HG03066 (cell line): ENCODE results near the gene HEATR5A.

Experiments
- ATAC-seq: cut with Tn5 transposase; IDR thresholded peaks from one replicate; pipeline ENCODE4 v1.9.1; 2021; ENCODE audit warnings: low read depth; ENCODE audit not compliant: unreplicated experiment

Gene HEATR5A

GRCh38 chr14:31428011-31428410, 7.7 kb upstream of the HEATR5A start:
- no peak for ATAC-seq

GRCh38 chr14:31426663-31427062, 6.3 kb upstream of the HEATR5A start:
- ATAC-seq, result no peak

DNA sequence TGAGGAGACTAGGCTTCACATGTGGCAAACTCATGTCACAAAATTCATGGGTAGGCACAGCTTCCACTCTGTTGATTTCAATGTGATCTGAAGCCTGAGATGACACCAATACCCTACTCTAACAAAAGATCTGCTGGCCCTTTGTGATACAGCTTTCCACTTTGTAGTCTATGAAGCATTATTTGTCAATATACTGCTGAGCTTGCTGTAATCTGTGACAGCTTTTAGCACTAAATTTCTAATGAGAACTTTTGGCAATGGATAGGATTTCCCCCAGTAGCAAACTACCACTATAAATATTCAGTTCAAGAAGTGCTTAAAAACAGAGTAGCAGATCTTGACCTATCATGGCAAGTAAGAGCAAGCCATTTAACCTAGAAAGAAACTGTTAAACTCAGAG, 5.6 kb upstream of the HEATR5A start:
- no peak for ATAC-seq

GRCh38 chr14:31421200-31421599, 850 bp upstream of the HEATR5A start:
- ATAC-seq, result no peak

GRCh38 chr14:31419967-31420318, 407 bp downstream of the HEATR5A start:
- ATAC-seq, result peak; percentile 27

- ATAC-seq, result no peak
Measured at GRCh38 chr14:31419179-31419966, 977 bp downstream of the HEATR5A start.

DNA sequence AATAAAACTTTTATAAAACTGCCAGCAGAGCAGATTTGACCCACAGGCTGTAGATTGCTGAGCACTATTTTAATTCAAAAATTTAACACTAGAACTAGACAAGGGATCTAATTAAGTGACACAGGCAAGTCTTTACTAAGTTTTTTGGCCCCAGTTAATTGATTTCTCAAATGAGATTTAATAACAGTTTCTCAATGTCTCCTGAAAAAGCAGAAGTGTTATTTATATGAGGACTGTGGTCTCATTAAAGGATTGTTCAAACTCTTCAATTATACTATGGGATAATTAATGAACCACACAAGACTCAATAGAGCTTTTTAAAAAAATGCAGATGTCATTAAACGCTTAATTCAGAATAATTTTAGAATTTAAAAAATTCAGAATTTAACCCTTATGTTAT, 1.9 kb downstream of the HEATR5A start:
- no peak for ATAC-seq

- ATAC-seq, result no peak
Measured at GRCh38 chr14:31414190-31414833, 6.0 kb downstream of the HEATR5A start.

GRCh38 chr14:31411218-31411727, 9.1 kb downstream of the HEATR5A start:
- no peak for ATAC-seq

DNA sequence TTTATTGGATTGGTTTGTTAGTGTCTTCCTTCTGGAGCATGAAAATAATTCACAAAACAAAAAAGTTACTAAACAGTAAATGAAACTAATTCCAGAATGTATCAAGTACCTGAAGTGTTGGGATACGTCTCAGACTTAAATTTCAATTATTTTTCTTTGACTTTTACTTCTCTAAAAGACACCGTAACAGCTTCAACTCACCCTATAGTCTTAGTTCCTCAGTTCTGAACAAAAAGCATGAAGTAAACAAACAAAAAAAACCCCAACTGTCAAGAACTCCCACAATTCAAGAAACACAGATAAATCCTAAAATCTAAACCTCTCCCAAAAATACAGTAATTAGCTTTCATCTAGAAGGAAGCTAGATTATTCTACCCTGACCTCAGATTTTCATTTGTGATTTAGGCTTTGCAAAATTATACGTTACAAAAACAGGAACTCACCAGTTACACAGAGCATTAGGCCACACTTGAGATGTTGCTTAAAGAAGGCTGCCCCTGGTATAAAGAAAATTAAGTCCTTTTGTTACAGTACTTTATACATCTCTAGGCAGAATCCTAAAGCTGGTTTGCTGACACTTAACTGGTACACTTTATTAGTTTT, 10.2 kb downstream of the HEATR5A start:
- no peak for ATAC-seq

DNA sequence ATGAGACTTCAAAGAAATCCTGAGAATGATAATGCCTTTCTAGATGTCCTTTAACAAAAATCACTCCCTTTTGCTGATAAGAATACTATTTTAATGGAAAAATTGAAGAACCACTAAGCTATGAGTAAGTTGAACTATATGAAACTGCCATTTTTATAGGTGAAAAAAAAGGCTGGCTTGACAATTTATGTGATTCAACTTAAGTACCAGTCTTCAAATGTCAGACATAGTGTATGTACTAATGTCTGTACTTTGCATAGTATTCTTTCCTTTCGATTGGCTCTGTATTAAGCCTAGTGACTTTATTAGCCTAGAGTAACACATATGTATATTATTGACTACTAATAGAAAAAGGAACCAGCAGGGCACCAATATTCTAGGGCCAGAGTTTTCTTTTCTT, 11.9 kb downstream of the HEATR5A start:
- ATAC-seq, result no peak

DNA sequence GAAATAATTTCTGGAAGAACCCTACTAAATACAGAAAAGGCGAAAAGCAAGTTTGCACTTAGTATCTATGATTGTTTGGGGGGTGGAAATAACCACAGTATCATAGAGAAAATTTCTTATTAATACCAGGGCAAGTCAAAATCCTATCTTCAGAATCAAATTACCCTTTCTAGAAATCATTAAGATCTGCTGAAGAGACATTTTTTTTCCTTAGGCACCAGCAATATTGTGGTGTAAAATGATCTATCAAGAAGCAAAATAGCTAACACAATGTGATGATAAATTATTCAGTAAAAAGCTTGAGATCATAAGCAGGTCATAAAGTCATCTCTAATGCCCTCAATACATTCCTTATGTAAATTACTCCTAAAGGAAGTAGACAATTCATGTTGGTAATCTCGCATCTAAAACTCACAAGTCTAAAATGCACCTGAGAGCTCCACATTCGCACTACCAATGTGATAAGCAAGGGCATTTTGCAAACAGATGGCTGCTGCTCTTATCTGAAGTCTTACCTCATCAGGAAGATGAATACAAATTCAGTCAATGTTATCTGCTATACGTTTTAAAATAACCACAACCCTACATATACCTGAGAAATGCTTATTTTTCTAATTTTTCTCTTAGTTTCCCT, 14.6 kb downstream of the HEATR5A start:
- ATAC-seq, result no peak

DNA sequence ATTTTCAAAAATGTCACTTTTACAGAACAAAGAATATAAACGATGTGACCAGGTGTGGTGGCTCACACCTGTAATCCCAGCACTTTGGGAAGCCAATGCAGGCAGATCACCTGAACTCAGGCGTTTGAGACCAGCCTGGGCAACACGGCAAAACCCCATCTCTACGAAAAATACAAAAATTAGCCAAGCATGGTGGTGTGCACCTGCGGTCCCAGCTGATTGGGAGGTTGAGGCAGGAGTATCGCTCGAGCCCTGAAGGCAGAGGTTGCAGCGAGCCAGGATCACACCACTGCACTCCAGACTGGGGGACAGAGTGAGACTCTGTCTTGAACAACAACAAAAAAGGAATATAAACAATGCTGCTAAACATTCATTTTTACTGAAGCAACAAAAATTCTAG, 15.2 kb downstream of the HEATR5A start:
- ATAC-seq, result no peak

- no peak for ATAC-seq
Measured at GRCh38 chr14:31403707-31404106, 16.6 kb downstream of the HEATR5A start.

DNA sequence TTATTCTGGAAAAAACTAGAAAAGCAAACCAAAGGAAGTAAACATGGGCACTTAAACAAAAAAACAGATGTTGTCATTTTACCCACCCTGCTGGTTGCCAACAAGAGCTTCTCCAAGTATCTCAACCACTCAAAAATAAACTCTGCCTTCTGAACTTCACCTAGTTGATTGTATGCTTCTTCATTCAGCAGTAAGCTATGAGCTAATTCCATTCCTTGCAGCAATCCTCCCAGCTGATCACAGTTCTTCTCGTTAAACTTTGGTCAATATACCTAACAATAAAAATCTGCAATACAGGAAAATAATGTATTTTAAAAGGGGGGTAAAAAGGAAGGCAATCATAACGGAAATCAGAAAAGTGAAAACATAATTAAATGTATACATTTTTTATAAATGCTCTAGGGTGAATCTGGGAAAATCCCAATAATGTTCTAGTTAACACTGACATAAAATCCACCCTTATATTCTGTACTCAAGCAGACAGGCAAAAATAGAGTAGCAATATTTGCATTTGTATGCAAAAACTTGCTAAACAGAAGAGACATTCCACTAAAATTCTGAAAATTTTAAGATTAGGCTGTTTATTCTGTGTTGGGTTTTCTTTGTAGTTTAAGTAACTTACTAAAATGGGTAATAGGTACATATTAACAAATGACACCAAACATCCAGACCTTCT, 17.4 kb downstream of the HEATR5A start:
- no peak for ATAC-seq

DNA sequence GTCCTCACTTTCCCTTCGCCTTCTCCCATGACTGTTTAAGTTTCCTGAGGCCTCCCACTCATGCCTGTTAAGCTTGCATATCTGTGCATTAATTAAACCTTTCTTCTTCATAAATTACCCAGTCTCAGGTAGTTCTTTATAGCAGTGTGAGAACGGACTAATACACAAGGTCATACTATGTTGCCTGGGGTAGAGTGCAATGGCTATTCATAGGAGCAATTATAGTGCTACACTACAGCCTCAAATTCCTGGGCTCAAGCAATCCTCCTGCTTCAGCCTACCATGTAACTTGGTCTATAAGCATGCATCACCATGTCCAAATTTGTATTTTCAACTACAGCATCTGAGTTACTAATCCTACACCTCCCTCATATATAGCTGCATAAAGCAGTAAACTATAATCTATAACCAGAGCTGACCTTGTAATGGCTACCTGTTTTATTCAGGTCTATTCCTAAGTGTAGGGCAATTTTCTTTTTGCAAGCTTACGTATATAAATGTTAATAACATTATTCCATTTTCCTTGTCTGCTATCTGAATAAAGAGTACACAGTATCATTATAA, 18.9 kb downstream of the HEATR5A start:
- no peak for ATAC-seq

GRCh38 chr14:31400031-31400638, 20.2 kb downstream of the HEATR5A start:
- ATAC-seq, result no peak

GRCh38 chr14:31395572-31396205, 24.7 kb downstream of the HEATR5A start:
- ATAC-seq, result no peak

DNA sequence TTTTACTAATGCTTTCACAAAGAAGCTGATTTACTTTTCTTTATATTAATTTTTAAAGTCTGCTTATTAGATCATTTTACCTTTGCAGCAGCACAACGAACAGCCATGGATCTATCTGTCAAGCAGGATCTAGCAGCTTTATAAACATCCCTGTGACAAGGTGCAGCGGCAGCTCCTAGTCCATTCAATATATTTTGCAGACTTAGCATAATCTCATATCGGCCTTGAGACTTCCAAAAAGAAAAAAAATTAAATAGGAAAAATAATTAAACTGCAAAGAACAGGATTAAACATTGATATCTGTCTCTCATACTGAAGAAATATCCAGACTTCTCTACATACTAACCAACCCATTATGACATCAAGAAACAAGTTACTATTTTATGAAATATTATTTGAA, 25.2 kb downstream of the HEATR5A start:
- ATAC-seq, result no peak
